C4-2B (cell line): ENCODE data around the gene CCL13.

Experiments
- H3K27ac ChIP-seq: fragments of 450-650 bp; 2 replicates; pipeline ENCODE4 v1.5.1; 2017
- CTCF ChIP-seq: fragments of 450-650 bp; conservative IDR thresholded peaks from 2 replicates; pipeline ENCODE4 v1.5.1; 2017; ENCODE audit warnings: mild to moderate bottlenecking
- ZFX ChIP-seq: fragments of 450-650 bp; IDR thresholded peaks from 2 replicates; pipeline ENCODE4 v1.6.1; 2017

The CCL13 gene

GRCh38 chr17:34349751-34350150 is 6.5 kb upstream of the CCL13 start:
- no peak overlapping the region for H3K27ac ChIP-seq
- TF ChIP-seq CTCF (no peak), ZFX (no peak)

GRCh38 chr17:34351096-34351495 is 5.2 kb upstream of the CCL13 start:
- TF ChIP-seq ZFX (no peak), CTCF (no peak)

GRCh38 chr17:34352191-34352590 is 4.1 kb upstream of the CCL13 start:
- H3K27ac ChIP-seq: no peak overlapping the region
- no peak for TF ChIP-seq CTCF
- TF ChIP-seq ZFX: no peak

More at GRCh38 chr17:34351096-34351495, 5.2 kb upstream of the CCL13 start:
- H3K27ac ChIP-seq: no peak overlapping the region

GRCh38 chr17:34354637-34355036 is 1.6 kb upstream of the CCL13 start:
- H3K27ac ChIP-seq: no peak overlapping the region
- TF ChIP-seq ZFX (no peak), CTCF (no peak)

- no peak for TF ChIP-seq ZFX
- peak; percentile 18 for TF ChIP-seq CTCF
- no peak overlapping the region for H3K27ac ChIP-seq
Measured at GRCh38 chr17:34357398-34357797, 1.1 kb downstream of the CCL13 start.

- H3K27ac ChIP-seq: no peak overlapping the region
- TF ChIP-seq ZFX: no peak
- no peak for TF ChIP-seq CTCF
Measured at GRCh38 chr17:34358631-34359030, 2.4 kb downstream of the CCL13 start.

GRCh38 chr17:34360601-34361270 is 4.5 kb downstream of the CCL13 start:
- TF ChIP-seq ZFX: no peak
- no peak for TF ChIP-seq CTCF
- no peak overlapping the region for H3K27ac ChIP-seq
